Neuronal stem cell (in vitro differentiated cells): ENCODE measurements around the gene BNC1.
"Not testable (repeated sequence)": the region's sequence is repeated elsewhere in the genome, so short reads cannot be mapped to it uniquely, and the experiment has no call there.

ENCODE experiments used
- DNase-seq: peaks from one replicate; pipeline ENCODE4 v3.0.0-alpha.2; 2013; ENCODE audit warnings: low spot score
- H2AFZ ChIP-seq: one replicate; pipeline ENCODE4 v1.6.1; 2013; ENCODE audit warnings: mild to moderate bottlenecking, low read length, inconsistent platforms
- H2AK5ac ChIP-seq: 2 replicates; pipeline ENCODE4 v1.6.1; 2013; ENCODE audit warnings: low read depth, mild to moderate bottlenecking, inconsistent platforms, low read length, moderate library complexity, mixed read lengths
- H2BK120ac ChIP-seq: 2 replicates; pipeline ENCODE4 v1.6.1; 2013; ENCODE audit warnings: low read depth, mild to moderate bottlenecking, inconsistent platforms, low read length, moderate library complexity, mixed read lengths
- H2BK12ac ChIP-seq: one replicate; pipeline ENCODE4 v1.6.1; 2013; ENCODE audit warnings: low read length, inconsistent platforms
- H2BK15ac ChIP-seq: 2 replicates; pipeline ENCODE4 v1.6.1; 2013; ENCODE audit warnings: mild to moderate bottlenecking, low read length, inconsistent platforms, mixed read lengths
- H2BK5ac ChIP-seq: one replicate; pipeline ENCODE4 v1.6.1; 2013; ENCODE audit warnings: inconsistent platforms, mild to moderate bottlenecking, low read length, moderate library complexity
- H3K14ac ChIP-seq: one replicate; pipeline ENCODE4 v1.6.1; 2013; ENCODE audit warnings: low read length, inconsistent platforms
- H3K18ac ChIP-seq: 2 replicates; pipeline ENCODE4 v1.6.1; 2013; ENCODE audit warnings: low read length, inconsistent platforms
- H3K23ac ChIP-seq: 2 replicates; pipeline ENCODE4 v1.6.1; 2013; ENCODE audit warnings: low read depth, mild to moderate bottlenecking, mixed read lengths, low read length, inconsistent platforms; ENCODE audit not compliant: poor library complexity
- H3K27ac ChIP-seq: replicated peaks from 3 replicates; pipeline ENCODE4 v1.5.1; 2013; ENCODE audit warnings: low read length, inconsistent platforms
- H3K27me3 ChIP-seq, 3 experiments: 2 replicates each; pipeline ENCODE4 v1.6.1; 2013; ENCODE audit warnings: low read length in 3 of 3, mild to moderate bottlenecking in 2 of 3, inconsistent platforms in 1 of 3, low read depth in 1 of 3, mixed read lengths in 1 of 3, moderate library complexity in 1 of 3; ENCODE audit not compliant: control insufficient read depth in 3 of 3, insufficient read depth in 3 of 3
- H3K36me3 ChIP-seq, 2 donors: replicated peaks in 1 of 2; 2 replicates each; pipeline ENCODE4 v1.6.1; 2013; ENCODE audit warnings: low read length in 2 of 2; ENCODE audit not compliant: control insufficient read depth in 2 of 2, insufficient read depth in 2 of 2
- H3K4ac ChIP-seq: 2 replicates; pipeline ENCODE4 v1.6.1; 2013; ENCODE audit warnings: inconsistent platforms, mild to moderate bottlenecking, low read length, moderate library complexity
- H3K4me1 ChIP-seq, 2 donors: 1 replicate in 1 of 2; 2 replicates in 1 of 2; pipeline ENCODE4 v1.6.1; 2013; ENCODE audit warnings: low read length in 2 of 2, low read depth in 1 of 2; ENCODE audit not compliant: control insufficient read depth in 2 of 2, insufficient read depth in 1 of 2
- H3K4me2 ChIP-seq: one replicate; pipeline ENCODE4 v1.6.1; 2013; ENCODE audit warnings: mild to moderate bottlenecking, low read length, inconsistent platforms; ENCODE audit not compliant: insufficient read depth, poor library complexity, severe bottlenecking
- H3K4me3 ChIP-seq, 2 donors: 2 replicates each; pipeline ENCODE4 v1.5.1; 2013; ENCODE audit warnings: low read length in 2 of 2, mild to moderate bottlenecking in 2 of 2, inconsistent platforms in 1 of 2, moderate library complexity in 1 of 2
- H3K79me1 ChIP-seq: one replicate; pipeline ENCODE4 v1.6.1; 2013; ENCODE audit warnings: low read depth, mild to moderate bottlenecking, inconsistent platforms, low read length, moderate library complexity
- H3K9ac ChIP-seq: one replicate; pipeline ENCODE4 v1.6.1; 2013; ENCODE audit warnings: mild to moderate bottlenecking, low read depth, low read length, inconsistent platforms; ENCODE audit not compliant: poor library complexity
- H3K9me3 ChIP-seq, 2 donors: replicated peaks in 1 of 2; 2 replicates each; pipeline versions ENCODE3 to v1.6.1; 2013; ENCODE audit warnings: low read length in 2 of 2, mild to moderate bottlenecking in 2 of 2, inconsistent platforms in 1 of 2, low read depth in 1 of 2, mixed read lengths in 1 of 2, moderate library complexity in 1 of 2; ENCODE audit not compliant: control insufficient read depth in 2 of 2, insufficient read depth in 1 of 2
- H4K8ac ChIP-seq: one replicate; pipeline ENCODE4 v1.6.1; 2013; ENCODE audit warnings: low read depth, mild to moderate bottlenecking, inconsistent platforms, low read length, moderate library complexity
- H4K91ac ChIP-seq: one replicate; pipeline ENCODE4 v1.6.1; 2013; ENCODE audit warnings: low read length, low read depth, mild to moderate bottlenecking, inconsistent platforms; ENCODE audit not compliant: poor library complexity
- WGBS, 2 donors: extraction: QIAGEN DNeasy Blood & Tissue Kit; methylation state at CpG; one replicate each; pipeline ENCODE4 v1.1.7; 2013; ENCODE audit warnings: missing lambda C conversion rate in 2 of 2, mixed read lengths in 1 of 2; ENCODE audit not compliant: insufficient read length in 2 of 2, insufficient replicate concordance in 1 of 2; ENCODE audit errors: extremely low coverage in 2 of 2; 5-methylcytosine and 5-hydroxymethylcytosine counted together

Gene BNC1

GRCh38 chr15:83270176-83270575 lies 14.3 kb downstream of the BNC1 start:
- H3K14ac ChIP-seq: no peak overlapping the region
- no peak for DNase-seq

GRCh38 chr15:83268147-83268546 lies 16.3 kb downstream of the BNC1 start:
- Histone ChIP-seq H2AK5ac (no peak overlapping the region), H3K4ac (no peak overlapping the region), H3K4me3 (no peak overlapping the region), H3K27ac (no peak overlapping the region), H3K27me3 (no peaks in the 10 kb centered on the region), H3K4me1 (no peaks in the 10 kb centered on the region), H3K18ac (no peak overlapping the region), H2BK5ac (no peak overlapping the region), H2BK15ac (no peak overlapping the region), H3K9me3 (no peaks in the 10 kb centered on the region), H3K79me1 (no peaks in the 10 kb centered on the region), H4K8ac (no peak overlapping the region), H3K4me2 (no peak overlapping the region), H2AFZ (no peak overlapping the region), H3K36me3 (no peaks in the 10 kb centered on the region), H3K14ac (no peak overlapping the region), H2BK12ac (no peak overlapping the region), H3K23ac (no peak overlapping the region), H3K9ac (no peak overlapping the region), H2BK120ac (no peak overlapping the region), H4K91ac (no peak overlapping the region)
- no CpG with 5 or more reads among the region's 4 CpGs for WGBS, 2 donors
- no peak for DNase-seq

More at GRCh38 chr15:83270176-83270575, 14.3 kb downstream of the BNC1 start:
- Histone ChIP-seq H2BK15ac (no peak overlapping the region), H2AFZ (no peak overlapping the region), H3K23ac (no peak overlapping the region), H4K91ac (no peak overlapping the region), H3K4me3 (no peak overlapping the region), H2AK5ac (no peak overlapping the region), H3K27ac (no peak overlapping the region), H2BK5ac (no peak overlapping the region), H3K27me3 (no peaks in the 10 kb centered on the region), H3K9ac (no peak overlapping the region), H3K36me3 (no peaks in the 10 kb centered on the region), H3K4me1 (no peaks in the 10 kb centered on the region), H3K79me1 (no peaks in the 10 kb centered on the region), H4K8ac (no peak overlapping the region), H3K9me3 (no peaks in the 10 kb centered on the region), H3K4me2 (no peak overlapping the region), H3K4ac (no peak overlapping the region), H2BK12ac (no peak overlapping the region), H3K18ac (no peak overlapping the region), H2BK120ac (no peak overlapping the region)
- whole genome bisulfite sequencing, 2 donors: no CpG with 5 or more reads among the region's 1 CpG

GRCh38 chr15:83262594-83263315 lies 21.7 kb downstream of the BNC1 start:
- H3K36me3 ChIP-seq: no peaks in the 10 kb centered on the region
- WGBS, 2 donors: no CpG with 5 or more reads among the region's 7 CpGs
- no peak overlapping the region for H3K4ac ChIP-seq

GRCh38 chr15:83262181-83262580 lies 22.3 kb downstream of the BNC1 start:
- not testable (repeated sequence) for H3K9me3 ChIP-seq, H2AFZ ChIP-seq, H2BK5ac ChIP-seq, H3K9ac ChIP-seq, H3K79me1 ChIP-seq, H2BK15ac ChIP-seq, DNase-seq, H4K91ac ChIP-seq, H3K14ac ChIP-seq, H3K36me3 ChIP-seq, H3K4me1 ChIP-seq, H3K23ac ChIP-seq, H2BK12ac ChIP-seq, H3K4me2 ChIP-seq, H3K18ac ChIP-seq, H4K8ac ChIP-seq, H3K27me3 ChIP-seq, H3K27ac ChIP-seq, H3K4me3 ChIP-seq, H2AK5ac ChIP-seq, H3K4ac ChIP-seq, H2BK120ac ChIP-seq
- no CpG with 5 or more reads among the region's 6 CpGs for WGBS, 2 donors

More at GRCh38 chr15:83262594-83263315, 21.7 kb downstream of the BNC1 start:
- H3K27ac ChIP-seq: no peak overlapping the region
- H3K27me3 ChIP-seq: no peaks in the 10 kb centered on the region
- no peaks in the 10 kb centered on the region for H3K4me1 ChIP-seq
- no peak overlapping the region for H2BK15ac ChIP-seq
- H2BK5ac ChIP-seq: no peak overlapping the region
- H3K23ac ChIP-seq: no peak overlapping the region
- no peak overlapping the region for H3K4me2 ChIP-seq
- H3K4me3 ChIP-seq: no peak overlapping the region
- no peak overlapping the region for H3K18ac ChIP-seq
- DNase-seq: no peak
- H4K91ac ChIP-seq: no peak overlapping the region
- H3K9me3 ChIP-seq: no peaks in the 10 kb centered on the region
- H4K8ac ChIP-seq: no peak overlapping the region
- H3K9ac ChIP-seq: no peak overlapping the region
- no peaks in the 10 kb centered on the region for H3K79me1 ChIP-seq
- H2BK120ac ChIP-seq: no peak overlapping the region
- H2AK5ac ChIP-seq: no peak overlapping the region
- no peak overlapping the region for H3K14ac ChIP-seq
- H2AFZ ChIP-seq: no peak overlapping the region
- no peak overlapping the region for H2BK12ac ChIP-seq
